Esophagus muscularis mucosa (tissue), 3 donors: ENCODE data around the gene ZBTB7C.

Experiments used
- CTCF ChIP-seq, 3 experiments: fragments of 200-600 bp in 2 of 3; fragments of 450-650 bp in 1 of 3; sonication (generic) in 2 of 3; IDR thresholded peaks; one replicate each; pipeline ENCODE4 v1.5.1; 2017 to 2019; ENCODE audit warnings: antibody characterized with exemption in 3 of 3, mild to moderate bottlenecking in 2 of 3, moderate library complexity in 1 of 3
- POLR2A ChIP-seq: fragments of 450-650 bp; IDR thresholded peaks from one replicate; pipeline ENCODE4 v1.6.1; 2017; ENCODE audit warnings: antibody characterized with exemption, moderate library complexity, mild to moderate bottlenecking, low read depth

- TF ChIP-seq POLR2A (no peak), CTCF (IDR thresholded peaks at IDR 0.05) (no peak)
These were observed 406.2 kb downstream of the ZBTB7C start for GRCh38 chr18:48002933-48003365.
